ENCODE data around the gene MICU1. TPM values are rescaled to one million over a fixed set of nuclear protein-coding genes. Genes with fewer than 3 reads are reported as not detected.

MICU1 gene
- total RNA-seq, 1 experiment from 2014 or later = 36.0 TPM

DNA sequence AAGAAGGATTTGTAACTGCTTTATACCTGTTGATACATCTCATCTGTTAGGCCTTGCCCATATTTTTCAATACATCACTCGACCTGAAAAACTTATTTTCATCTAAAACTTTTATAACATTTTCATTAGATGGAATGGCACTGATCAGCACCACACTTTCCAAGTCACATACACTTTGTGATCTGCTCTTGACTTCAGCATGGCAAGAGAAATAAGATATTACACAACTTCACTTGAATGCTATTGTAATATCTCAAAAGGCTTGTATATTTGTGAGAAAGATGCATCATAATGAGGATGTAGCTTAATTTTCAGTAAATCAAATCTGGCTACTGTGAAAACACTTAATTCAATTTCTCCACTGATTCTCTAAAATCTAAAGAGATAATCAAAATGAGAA lies 126.2 kb downstream of the MICU1 start:
- ChIA-PET POLR2A (no interaction called here), CTCF (no interaction called here)
- H3K4me3 Mint-ChIP-seq = no peak overlapping the region
- H3K4me1 Mint-ChIP-seq = no peaks in the 10 kb centered on the region
- TF ChIP-seq ZNF416 (CRISPR knock-in tag; IDR thresholded peaks at IDR 0.05) (no peak), ZNF121 (CRISPR knock-in tag; IDR thresholded peaks at IDR 0.05) (no peak), NR1H2 (CRISPR knock-in tag; IDR thresholded peaks at IDR 0.05) (no peak), JUN (CRISPR knock-in tag; IDR thresholded peaks at IDR 0.05) (no peak)
- TF ChIP-seq, protein P1, sequence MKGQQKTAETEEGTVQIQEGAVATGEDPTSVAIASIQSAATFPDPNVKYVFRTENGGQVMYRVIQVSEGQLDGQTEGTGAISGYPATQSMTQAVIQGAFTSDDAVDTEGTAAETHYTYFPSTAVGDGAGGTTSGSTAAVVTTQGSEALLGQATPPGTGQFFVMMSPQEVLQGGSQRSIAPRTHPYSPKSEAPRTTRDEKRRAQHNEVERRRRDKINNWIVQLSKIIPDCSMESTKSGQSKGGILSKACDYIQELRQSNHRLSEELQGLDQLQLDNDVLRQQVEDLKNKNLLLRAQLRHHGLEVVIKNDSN (CRISPR knock-in tag; IDR thresholded peaks at IDR 0.05) = no peak
- peaks cover 11% of the 10 kb centered on the region for H3K36me3 Mint-ChIP-seq
- H3K27ac Mint-ChIP-seq = no peak overlapping the region
- peaks cover 11% of the 10 kb centered on the region for H3K9me3 Mint-ChIP-seq
- no peaks in the 10 kb centered on the region for H3K27me3 Mint-ChIP-seq (ENCODE audit: low read depth)
- DNase-seq (ENCODE audit: low spot score) (no peak), ATAC-seq (no peak)

DNA sequence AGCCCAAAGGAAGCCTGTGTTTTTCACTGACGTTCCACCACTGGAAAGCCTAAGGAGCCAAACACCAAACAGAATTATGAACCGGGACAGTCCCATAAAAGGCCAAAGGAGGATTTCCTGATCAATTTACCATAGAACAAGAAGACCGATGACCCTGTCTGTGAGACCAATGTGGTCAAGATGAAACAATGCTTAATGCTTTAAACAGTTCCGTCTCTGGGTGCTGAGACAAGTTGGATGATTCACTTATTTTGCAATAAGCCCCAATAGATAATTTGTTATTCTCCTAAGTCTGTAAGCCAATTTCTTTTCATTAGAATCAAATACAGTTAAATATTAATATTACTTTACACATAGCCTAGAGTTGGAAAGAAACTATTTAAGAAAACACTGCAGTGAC lies 134.9 kb downstream of the MICU1 start:
- Mint-ChIP-seq H3K36me3 (no peaks in the 10 kb centered on the region), H3K9me3 (no peaks in the 10 kb centered on the region), H3K4me3 (no peak overlapping the region), H3K27me3 (ENCODE audit: low read depth) (no peaks in the 10 kb centered on the region), H3K4me1 (no peaks in the 10 kb centered on the region), H3K27ac (no peak overlapping the region)
- no peak for ATAC-seq
- POLR2A ChIA-PET = no interaction called here
- TF ChIP-seq, protein P2, sequence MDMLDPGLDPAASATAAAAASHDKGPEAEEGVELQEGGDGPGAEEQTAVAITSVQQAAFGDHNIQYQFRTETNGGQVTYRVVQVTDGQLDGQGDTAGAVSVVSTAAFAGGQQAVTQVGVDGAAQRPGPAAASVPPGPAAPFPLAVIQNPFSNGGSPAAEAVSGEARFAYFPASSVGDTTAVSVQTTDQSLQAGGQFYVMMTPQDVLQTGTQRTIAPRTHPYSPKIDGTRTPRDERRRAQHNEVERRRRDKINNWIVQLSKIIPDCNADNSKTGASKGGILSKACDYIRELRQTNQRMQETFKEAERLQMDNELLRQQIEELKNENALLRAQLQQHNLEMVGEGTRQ (CRISPR knock-in tag; IDR thresholded peaks at IDR 0.05) = no peak
- TF ChIP-seq, protein P3, sequence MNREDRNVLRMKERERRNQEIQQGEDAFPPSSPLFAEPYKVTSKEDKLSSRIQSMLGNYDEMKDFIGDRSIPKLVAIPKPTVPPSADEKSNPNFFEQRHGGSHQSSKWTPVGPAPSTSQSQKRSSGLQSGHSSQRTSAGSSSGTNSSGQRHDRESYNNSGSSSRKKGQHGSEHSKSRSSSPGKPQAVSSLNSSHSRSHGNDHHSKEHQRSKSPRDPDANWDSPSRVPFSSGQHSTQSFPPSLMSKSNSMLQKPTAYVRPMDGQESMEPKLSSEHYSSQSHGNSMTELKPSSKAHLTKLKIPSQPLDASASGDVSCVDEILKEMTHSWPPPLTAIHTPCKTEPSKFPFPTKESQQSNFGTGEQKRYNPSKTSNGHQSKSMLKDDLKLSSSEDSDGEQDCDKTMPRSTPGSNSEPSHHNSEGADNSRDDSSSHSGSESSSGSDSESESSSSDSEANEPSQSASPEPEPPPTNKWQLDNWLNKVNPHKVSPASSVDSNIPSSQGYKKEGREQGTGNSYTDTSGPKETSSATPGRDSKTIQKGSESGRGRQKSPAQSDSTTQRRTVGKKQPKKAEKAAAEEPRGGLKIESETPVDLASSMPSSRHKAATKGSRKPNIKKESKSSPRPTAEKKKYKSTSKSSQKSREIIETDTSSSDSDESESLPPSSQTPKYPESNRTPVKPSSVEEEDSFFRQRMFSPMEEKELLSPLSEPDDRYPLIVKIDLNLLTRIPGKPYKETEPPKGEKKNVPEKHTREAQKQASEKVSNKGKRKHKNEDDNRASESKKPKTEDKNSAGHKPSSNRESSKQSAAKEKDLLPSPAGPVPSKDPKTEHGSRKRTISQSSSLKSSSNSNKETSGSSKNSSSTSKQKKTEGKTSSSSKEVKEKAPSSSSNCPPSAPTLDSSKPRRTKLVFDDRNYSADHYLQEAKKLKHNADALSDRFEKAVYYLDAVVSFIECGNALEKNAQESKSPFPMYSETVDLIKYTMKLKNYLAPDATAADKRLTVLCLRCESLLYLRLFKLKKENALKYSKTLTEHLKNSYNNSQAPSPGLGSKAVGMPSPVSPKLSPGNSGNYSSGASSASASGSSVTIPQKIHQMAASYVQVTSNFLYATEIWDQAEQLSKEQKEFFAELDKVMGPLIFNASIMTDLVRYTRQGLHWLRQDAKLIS (CRISPR knock-in tag; IDR thresholded peaks at IDR 0.05; ENCODE audit: borderline replicate concordance) = no peak
- TF ChIP-seq, protein P4, sequence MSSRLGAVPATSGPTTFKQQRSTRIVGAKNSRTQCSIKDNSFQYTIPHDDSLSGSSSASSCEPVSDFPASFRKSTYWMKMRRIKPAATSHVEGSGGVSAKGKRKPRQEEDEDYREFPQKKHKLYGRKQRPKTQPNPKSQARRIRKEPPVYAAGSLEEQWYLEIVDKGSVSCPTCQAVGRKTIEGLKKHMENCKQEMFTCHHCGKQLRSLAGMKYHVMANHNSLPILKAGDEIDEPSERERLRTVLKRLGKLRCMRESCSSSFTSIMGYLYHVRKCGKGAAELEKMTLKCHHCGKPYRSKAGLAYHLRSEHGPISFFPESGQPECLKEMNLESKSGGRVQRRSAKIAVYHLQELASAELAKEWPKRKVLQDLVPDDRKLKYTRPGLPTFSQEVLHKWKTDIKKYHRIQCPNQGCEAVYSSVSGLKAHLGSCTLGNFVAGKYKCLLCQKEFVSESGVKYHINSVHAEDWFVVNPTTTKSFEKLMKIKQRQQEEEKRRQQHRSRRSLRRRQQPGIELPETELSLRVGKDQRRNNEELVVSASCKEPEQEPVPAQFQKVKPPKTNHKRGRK (CRISPR knock-in tag; IDR thresholded peaks at IDR 0.05; ENCODE audit: borderline replicate concordance) = no peak
- TF ChIP-seq, protein P5, sequence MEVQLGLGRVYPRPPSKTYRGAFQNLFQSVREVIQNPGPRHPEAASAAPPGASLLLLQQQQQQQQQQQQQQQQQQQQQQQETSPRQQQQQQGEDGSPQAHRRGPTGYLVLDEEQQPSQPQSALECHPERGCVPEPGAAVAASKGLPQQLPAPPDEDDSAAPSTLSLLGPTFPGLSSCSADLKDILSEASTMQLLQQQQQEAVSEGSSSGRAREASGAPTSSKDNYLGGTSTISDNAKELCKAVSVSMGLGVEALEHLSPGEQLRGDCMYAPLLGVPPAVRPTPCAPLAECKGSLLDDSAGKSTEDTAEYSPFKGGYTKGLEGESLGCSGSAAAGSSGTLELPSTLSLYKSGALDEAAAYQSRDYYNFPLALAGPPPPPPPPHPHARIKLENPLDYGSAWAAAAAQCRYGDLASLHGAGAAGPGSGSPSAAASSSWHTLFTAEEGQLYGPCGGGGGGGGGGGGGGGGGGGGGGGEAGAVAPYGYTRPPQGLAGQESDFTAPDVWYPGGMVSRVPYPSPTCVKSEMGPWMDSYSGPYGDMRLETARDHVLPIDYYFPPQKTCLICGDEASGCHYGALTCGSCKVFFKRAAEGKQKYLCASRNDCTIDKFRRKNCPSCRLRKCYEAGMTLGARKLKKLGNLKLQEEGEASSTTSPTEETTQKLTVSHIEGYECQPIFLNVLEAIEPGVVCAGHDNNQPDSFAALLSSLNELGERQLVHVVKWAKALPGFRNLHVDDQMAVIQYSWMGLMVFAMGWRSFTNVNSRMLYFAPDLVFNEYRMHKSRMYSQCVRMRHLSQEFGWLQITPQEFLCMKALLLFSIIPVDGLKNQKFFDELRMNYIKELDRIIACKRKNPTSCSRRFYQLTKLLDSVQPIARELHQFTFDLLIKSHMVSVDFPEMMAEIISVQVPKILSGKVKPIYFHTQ (CRISPR knock-in tag; IDR thresholded peaks at IDR 0.05) = no peak
- TF ChIP-seq OVOL2 (CRISPR knock-in tag; IDR thresholded peaks at IDR 0.05; ENCODE audit: borderline replicate concordance) = no peak
- TF ChIP-seq, protein P6, sequence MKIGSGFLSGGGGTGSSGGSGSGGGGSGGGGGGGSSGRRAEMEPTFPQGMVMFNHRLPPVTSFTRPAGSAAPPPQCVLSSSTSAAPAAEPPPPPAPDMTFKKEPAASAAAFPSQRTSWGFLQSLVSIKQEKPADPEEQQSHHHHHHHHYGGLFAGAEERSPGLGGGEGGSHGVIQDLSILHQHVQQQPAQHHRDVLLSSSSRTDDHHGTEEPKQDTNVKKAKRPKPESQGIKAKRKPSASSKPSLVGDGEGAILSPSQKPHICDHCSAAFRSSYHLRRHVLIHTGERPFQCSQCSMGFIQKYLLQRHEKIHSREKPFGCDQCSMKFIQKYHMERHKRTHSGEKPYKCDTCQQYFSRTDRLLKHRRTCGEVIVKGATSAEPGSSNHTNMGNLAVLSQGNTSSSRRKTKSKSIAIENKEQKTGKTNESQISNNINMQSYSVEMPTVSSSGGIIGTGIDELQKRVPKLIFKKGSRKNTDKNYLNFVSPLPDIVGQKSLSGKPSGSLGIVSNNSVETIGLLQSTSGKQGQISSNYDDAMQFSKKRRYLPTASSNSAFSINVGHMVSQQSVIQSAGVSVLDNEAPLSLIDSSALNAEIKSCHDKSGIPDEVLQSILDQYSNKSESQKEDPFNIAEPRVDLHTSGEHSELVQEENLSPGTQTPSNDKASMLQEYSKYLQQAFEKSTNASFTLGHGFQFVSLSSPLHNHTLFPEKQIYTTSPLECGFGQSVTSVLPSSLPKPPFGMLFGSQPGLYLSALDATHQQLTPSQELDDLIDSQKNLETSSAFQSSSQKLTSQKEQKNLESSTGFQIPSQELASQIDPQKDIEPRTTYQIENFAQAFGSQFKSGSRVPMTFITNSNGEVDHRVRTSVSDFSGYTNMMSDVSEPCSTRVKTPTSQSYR (CRISPR knock-in tag; IDR thresholded peaks at IDR 0.05) = no peak
- CTCF ChIA-PET = no interaction called here
- DNase-seq (ENCODE audit: low spot score) = no peak
